HG02759 (cell line): ENCODE results near the gene CNOT6L.

ENCODE experiments used
- ATAC-seq: cut with Tn5 transposase; IDR thresholded peaks from one replicate; pipeline ENCODE4 v1.9.1; 2021; ENCODE audit warnings: mild to moderate bottlenecking, moderate library complexity; ENCODE audit not compliant: unreplicated experiment

CNOT6L gene

DNA sequence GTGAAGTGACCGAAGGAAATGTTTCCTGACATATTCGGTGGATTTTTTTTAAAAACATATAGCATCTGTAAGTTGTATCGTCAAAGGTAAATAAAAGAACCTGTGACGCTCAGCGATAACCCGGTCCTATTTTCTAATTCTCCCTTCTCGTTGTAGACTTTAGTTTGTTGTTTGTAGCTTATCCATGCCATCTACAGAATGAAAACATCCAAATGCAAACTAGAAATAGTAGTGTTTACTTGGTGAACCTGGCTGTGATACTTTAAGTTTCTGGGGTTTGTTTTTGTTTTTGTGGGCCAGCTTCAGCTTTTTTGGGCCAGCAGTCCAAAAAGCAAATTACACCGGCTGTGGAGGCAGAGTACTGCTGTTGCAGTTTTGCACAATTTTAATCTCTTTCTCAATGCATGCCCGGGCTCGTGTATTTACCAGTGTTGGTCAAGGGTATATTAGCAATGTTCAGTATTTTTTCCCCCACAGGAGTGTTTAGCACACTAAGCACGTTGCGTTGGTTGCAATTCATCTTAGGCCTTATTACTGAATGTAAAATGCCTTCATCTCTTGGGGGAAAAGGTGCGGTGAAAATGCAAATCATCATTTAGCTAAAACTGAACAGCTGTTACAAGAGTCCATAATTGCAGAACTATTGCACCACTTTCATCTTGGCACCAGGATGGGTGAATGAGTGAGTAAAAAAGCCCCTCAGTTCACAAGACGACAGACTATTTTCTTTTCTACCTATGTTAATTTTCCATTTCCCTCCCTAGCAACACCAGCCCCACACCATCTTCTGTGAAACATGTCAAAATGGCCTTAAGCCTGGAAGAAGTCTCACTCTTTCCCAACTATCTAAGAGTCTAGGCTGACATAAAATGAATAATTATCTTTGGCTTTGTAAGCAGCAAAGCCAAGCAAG, 1.7 kb upstream of the CNOT6L start:
- ATAC-seq = no peak

DNA sequence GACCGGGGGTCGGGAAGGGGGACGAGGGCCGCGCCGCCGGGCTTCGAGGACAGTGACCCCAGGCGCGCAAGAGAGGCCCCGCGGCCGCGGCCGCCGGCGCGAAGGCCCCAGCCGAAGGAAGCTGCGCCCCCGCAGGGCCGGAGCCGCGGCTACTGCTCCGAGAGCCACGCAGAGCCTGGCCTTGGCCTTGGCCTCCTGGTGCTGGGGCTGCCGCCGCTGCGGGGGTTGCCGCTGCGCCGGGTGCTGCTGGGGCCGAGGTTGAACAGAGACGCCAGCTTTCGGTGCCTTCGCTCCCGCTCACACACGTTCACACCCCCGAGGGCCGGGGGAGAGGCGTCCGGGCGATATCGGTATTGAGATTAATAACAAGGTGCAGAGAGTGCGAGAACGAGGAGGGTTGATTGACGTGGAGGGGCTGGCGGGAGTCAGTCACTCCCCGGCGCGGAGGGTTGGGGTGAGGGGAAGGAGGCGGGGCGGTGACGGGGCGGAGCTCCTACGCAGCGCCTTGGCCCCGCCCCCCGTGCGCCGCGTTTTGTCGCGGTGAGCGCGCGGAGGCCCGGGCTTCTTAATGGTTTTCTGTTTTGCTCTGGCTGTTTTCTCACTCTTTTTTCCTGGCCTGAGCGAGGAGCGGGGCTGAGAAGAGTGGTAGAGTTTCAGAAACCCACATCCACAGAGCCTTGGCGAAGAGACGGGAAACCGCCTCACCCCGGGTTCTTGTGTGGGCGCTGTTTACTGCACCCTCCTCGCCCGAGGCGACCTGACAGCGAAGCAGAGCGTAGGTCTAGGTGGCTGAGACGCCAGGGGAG, 878 bp upstream of the CNOT6L start:
- peak; percentile 83 for ATAC-seq

DNA sequence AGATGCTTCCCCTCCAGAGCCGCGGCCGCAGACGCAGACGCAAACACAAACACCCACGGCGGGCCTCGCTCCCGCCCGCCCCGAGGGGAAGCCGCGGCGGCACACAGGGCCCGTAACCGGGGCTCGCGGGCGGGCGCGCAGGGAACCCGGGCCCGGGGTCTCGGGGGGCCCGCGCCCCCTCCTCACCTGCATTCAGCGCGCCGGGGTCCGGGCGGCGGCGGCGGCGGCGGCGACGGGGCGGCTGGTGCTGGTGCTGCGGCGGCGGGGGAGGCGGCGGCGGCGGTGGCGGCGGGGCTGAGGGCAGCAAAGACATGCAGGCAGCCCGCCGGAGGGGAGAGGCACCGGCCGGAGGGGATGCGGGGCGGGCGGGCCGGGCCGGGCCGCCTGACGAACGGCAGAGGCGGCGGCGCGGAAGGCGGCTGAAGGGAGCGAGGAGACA, 255 bp upstream of the CNOT6L start:
- ATAC-seq = peak; percentile 29

DNA sequence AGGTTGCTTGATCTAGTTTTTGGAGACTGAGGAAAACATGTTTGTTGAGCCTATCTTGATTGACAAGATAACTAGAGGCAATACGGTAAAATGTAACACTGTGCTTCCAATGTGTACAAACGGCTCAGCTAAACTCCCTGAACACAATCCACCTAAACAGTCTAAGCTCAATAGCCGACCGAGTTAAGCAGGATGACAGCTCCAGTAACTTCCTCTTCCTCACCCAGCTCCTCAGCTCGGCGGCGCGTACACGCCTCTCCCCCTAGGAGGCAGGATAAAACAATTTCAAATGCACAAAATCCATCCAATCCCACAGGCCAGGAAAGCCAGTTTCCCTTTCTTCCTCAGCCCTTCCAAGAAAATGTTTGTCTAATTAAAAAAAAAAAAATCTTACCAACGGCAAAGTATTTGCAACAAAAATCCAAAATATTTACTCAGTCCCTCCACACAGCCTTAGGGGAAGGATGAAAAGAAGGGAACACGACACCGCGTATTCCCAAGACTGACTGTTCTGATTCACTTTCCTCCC, 1.0 kb downstream of the CNOT6L start:
- peak; percentile 19 for ATAC-seq

DNA sequence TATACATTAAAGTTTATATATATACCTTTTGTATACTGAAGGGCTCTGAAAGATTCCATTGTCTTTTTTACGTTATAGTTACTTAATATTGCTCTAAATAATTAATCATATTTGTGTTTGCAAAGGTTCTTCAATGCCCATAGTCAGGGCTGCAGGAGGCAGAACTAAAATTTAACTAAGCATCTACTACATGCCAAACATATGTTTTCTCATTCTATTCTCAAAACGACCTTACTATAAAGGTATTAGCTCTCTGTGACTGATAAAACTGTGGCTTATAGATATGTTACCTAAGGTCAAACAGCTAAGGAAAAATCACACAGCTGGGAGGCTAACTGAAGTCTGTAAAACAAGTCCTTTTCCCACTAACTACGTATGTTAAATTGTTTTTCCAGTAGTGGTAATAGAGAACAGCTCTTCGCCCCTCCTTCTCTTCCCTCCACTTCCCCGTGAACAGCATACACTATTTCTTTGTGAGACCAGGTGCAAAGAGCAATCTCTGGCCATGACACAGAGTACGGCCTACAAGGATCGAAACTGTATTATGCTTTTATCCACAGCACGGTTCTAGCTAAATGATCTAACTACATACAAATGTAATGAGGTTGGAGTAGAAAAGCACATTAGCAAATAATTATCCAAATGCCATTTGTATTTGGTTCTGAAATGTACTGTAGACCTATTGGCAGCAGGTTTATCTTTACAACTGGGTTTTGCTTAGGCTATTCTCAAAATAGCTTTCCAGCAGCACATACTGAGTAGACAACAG, 1.7 kb downstream of the CNOT6L start:
- ATAC-seq = no peak

DNA sequence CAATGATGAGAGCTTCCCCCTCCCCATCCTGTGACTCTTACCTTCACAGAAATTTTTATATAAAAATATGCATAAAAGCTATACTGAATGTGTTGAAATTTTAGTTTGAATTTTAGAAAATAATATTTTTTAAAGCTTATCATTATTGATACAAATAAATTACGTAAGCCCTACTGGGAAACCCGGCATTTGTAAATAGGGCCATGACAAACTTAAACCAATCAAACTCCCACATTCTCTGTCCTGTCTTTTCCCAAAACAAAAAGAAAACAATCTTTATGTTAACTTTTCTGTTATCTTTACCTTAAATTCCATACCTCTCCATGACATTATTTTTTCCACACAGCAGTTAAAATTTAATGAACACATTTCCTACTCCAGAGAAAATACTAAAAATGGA, 2.6 kb downstream of the CNOT6L start:
- no peak for ATAC-seq

DNA sequence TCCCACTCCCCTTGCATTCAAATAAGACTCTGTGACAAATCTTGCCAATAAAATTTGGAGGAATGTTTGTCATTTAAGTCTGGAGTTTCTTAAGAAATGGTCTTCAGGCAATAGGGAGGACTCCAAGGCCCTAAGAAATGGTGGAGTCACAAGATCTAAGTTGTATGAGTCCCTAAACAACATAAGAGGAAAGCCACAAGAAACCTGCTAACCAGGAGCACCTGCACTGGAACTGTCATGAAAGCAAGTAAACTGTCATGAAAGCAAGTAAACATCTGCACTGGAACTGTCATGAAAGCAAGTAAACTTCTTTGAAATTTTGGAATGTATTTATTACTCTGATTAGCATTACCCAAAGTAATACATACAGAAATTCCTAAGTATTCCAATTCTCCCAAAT, 3.5 kb downstream of the CNOT6L start:
- no peak for ATAC-seq

DNA sequence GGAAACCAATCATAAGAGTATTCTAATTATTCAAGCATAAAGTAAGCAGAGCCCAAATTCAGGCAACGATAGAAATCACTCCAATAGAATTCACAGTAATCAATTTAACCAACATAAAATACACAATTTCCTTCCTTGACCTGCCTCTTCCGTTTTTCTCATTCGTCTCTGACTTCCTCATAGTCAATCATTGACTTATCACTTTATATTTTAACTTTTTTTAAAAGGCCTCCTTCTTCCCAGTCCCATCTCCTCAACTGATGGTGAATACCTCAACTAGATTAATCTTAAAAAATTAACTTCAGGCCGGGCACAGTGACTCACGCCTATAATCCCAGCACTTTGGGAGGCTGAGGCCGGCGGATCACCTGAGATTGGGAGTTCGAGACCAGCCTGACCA, 13.3 kb downstream of the CNOT6L start:
- no peak for ATAC-seq

DNA sequence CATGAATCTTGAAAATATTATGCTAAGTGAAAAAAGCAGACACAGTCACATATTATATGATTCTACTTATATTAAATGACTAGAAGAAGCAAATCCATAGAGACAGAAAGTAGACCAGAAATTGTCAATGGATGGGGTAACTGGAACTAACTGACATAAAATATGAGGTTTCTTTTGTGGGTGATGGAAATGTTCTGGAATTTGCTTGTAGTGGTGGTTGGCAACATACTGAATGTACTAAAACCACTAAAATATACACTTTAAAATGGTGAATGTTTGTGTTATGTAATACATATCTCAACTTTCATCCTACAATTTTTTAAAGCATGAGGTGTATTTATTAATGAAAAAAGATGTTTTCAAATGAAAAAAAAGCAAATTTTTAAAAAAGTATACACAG, 14.7 kb downstream of the CNOT6L start:
- no peak for ATAC-seq

DNA sequence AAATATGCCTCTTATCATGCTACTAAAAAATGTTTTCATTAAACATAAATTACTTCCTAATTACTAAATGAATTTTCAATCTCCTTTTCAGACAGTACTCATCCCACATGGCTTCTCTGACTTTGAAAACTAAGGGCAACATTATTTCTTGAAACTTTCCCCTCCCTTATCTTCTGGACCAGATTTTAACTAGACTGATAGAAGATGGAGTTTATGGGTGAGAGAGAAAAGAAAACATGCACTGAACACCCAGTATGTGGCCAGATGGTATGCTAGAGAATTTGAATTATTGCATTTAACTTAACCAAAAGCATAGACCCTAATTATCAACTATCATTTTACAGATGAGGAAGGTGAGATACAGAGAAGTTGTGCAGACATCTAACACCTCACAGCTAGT, 16.8 kb downstream of the CNOT6L start:
- no peak for ATAC-seq

DNA sequence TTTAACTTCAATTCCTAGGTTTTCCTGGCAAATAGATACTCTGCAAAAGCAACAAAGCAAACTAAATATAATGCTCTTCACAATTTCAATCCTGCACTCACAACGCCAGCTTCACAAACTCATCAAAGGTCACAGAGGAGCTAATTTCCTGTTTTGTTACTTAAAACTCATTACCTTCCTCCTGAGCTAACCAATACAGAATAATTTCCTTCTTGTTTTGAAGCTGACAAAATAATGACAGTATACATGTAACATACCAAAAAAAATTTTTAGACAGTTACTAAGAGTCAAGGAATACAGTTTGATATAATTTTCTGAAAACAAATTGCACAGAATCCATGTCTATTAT, 17.9 kb downstream of the CNOT6L start:
- no peak for ATAC-seq

DNA sequence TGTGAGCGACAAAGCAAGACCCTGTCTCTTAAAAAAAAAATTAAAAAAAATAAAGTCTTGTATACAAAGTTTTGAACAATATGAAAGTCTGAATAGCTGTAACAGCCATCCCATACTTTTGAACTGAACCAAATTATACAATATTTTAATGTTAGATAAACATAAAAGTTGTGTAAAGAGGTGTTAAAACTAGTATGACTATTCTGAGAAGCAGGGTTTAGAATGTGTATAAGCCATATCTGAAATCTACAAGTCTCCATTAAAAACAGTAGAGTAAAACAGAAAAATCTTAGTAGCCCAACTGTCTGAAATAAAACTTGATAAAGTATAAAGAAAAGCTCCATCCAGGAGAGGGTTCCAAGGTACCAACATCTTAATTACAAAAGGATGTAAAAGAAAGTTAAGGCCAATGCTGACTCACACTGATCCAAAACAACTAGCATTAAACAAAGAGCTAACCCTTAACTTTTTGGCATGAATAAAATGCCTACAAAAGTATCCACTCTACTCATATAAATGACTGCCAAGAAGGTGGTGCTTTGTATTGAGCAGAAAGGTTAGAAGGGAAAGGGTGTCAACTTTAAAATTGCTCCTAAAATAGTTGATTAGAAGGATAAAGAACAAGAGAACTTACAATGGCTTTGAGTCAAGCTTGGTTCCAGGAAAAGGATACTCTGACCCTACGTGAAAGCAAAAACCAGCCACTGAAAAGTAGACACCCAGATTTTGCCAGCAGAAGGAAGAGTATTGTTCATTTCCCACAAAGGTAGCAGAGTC, 18.5 kb downstream of the CNOT6L start:
- ATAC-seq = no peak

DNA sequence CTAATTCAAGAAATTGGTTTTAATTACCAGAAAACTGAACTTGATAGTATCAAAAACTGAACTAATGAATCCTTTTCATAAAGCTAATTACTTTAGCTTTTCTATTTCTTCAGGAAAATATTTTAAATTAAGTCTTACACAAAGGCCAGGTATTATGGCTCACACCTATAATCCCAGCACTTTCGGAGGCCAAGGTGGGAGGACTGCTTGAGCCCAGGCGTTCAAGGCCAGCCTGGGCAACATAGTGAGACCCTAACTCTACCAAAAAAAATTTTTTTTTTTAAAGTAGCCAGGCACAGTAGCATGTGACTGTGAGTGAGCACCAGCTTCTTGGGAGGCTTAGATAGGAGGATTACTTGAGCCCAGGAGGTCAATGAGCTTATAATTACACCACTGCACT, 19.1 kb downstream of the CNOT6L start:
- ATAC-seq = no peak

DNA sequence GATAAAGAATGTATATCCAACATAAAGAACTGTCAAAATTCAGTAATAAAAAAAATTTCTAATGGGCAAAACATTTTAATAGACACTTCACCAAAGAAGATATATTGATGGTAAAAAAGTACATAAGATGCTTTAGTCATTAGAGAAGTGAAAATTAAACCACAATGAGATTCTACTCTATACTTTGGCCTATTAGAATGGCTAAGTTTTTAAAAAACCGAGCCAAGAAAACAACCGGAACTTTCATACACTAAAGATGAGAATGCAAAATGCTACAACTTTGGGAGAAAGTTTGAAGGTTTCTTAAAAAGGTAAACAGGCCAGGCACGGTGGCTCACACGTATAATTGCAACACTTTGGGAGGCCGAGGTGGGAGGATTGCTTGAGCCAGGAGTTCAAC, 20.8 kb downstream of the CNOT6L start:
- ATAC-seq = no peak

DNA sequence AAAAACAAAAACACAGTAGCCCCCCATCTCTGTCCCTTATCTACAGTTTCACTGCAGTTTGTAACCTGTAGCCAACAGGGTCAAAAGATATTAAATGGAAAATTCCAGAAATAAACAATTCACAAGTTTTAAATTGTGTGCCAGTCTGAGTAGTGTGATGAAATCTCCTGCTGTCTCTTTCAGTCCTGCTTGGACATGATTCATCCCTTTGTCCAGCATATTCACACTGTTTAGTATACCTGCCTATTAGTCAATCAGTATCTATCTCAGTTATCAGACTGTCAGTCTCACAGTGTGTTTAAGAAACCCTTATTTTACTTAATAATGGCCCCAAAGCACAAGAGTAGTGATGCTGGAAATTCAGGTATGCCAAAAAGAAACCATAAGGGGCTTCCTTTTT, 21.9 kb downstream of the CNOT6L start:
- ATAC-seq = no peak

DNA sequence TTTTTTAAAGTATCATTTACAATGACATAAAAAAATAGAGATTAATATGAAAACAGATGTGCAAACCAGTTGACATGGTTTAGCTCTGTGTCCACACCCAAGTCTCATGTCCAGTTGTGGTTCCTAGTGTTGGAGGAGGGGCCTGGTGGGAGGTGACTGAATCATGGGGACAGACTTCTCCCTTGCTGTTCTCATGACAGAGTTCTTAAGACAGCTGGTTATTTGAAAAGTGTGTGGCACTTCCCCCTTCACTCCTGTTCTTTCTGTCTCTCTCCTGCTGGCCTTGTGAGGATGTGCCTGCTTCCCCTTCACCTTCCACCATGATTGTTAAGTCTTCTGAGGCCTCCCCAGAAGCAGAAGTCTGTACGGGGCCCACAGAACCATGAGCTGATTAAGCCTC, 23.8 kb downstream of the CNOT6L start:
- ATAC-seq = no peak

DNA sequence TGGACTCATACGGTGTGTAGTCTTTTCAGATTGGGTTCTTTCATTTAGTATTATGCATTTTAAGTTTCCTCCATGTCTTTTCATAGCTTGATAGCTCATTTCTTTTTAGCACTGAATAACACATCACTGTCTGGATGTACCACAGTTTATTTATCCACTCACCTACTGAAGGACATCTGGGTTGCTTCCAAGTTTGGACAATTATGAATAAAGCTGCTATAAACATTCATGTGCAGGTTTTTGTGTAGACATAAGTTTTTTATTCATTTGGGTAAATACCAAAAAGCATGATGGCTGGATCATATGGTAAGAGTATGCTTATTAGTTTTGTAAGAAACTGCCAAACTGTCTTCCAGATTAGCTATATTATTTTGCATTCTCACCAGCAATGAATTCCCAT, 29.0 kb downstream of the CNOT6L start:
- no peak for ATAC-seq

DNA sequence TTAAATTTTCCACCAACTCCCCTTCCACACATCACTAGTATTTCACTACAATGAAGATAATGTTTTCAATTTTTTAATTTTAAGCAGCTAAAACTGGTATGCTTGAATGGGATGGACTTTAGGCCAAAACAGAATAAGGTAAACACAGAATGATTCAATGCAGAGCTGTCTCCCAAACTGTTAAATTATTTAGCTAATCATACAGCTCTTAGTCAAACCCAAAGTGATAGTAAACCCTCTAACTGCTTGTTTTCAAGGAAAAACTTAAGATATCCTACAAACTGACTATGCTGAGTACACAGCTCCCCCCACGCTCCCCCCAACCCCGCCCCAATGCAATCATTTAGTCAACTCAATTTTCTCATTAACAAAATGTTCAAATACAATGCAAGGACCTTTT, 30.2 kb downstream of the CNOT6L start:
- ATAC-seq = no peak

DNA sequence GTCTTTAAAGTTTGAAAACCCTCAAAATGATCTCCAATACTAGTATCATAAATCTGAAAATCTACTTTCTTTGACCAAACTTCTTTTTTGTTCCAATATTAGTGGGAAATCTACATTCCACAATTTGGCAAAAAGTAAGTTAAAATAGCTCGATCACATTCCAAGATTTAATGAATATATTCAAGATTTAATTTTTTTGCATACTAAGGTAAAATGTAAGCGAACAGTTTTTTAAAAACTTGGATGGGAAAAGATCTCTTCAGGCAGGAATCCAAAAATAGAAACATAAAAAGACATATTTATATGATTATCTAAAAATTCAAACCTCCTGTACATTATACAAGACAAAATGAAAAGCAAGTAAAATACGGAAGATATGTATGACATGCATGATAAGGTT, 31.2 kb downstream of the CNOT6L start:
- ATAC-seq = no peak

DNA sequence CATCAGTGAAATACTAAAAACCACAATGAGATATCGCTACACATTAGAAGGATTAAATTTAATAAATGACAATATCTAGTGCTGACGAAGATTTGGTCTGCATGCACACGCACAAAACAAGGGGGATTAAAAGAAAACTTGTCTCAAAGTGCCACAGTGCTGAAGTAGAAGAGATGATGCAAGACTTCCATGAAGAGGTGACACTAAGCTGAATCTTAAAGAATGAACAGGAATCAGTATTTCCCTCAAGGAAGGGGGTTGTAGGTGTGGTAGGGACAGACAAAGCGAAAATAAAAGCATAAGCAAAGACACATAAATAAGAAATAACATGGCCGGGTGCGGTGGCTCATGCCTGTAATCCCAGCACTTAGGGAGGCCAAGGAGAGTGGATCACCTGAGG, 33.5 kb downstream of the CNOT6L start:
- ATAC-seq = no peak
